Activated CD4-positive, alpha-beta memory T cell treated with anti-CD3 and anti-CD28 coated beads for 36 hours (primary cell): Measurements from ENCODE around the gene RTKN. TPM values are rescaled to one million over a fixed set of nuclear protein-coding genes. Genes with fewer than 3 reads are reported as not detected.
A peak's percentile ranks its signal among the peaks of the same experiment; 100 is the strongest.
"Not testable (repeated sequence)": the region's sequence is repeated elsewhere in the genome, so short reads cannot be mapped to it uniquely, and the experiment has no call there.

Experiments used
- CTCF ChIA-PET: fragments of 350-600 bp; sonication (Branson Sonifier 250); formaldehyde crosslinking; loops from one replicate; lab custom pipeline; 2021; ENCODE audit warnings: antibody characterized with exemption, inconsistent platforms; lab: Charles Lee
- POLR2A ChIA-PET: fragments of 350-600 bp; sonication (Branson Sonifier 250); formaldehyde crosslinking; loops from one replicate; lab custom pipeline; 2021; ENCODE audit warnings: antibody characterized with exemption; lab: Charles Lee
- DNase-seq: peaks from one replicate; pipeline ENCODE4 v3.0.0-alpha.2; 2020
- H3K27ac Mint-ChIP-seq: one replicate; pipeline ENCODE4 v1.8.0; 2021; ENCODE audit warnings: mixed read lengths
- H3K27me3 Mint-ChIP-seq: one replicate; pipeline ENCODE4 v1.8.0; 2021; ENCODE audit warnings: mixed read lengths
- H3K36me3 Mint-ChIP-seq: one replicate; pipeline ENCODE4 v1.8.0; 2021; ENCODE audit warnings: mixed read lengths
- H3K4me1 Mint-ChIP-seq: one replicate; pipeline ENCODE4 v1.8.0; 2021; ENCODE audit warnings: low read depth, mixed read lengths
- H3K4me3 Mint-ChIP-seq: one replicate; pipeline ENCODE4 v1.8.0; 2021; ENCODE audit warnings: mild to moderate bottlenecking, mixed read lengths
- H3K9me3 Mint-ChIP-seq: one replicate; pipeline ENCODE4 v1.8.0; 2021; ENCODE audit warnings: mixed read lengths
- intact Hi-C: fragments of 100-400 bp; cut with micrococcal nuclease; formaldehyde crosslinking; loops from one replicate; pipeline ENCODE4 v1.15.1; 2023
- total RNA-seq, 2 experiments: library from RNA; stranded (reverse); gene quantifications; one replicate each; pipeline ENCODE4 v1.2.3, GENCODE V29; 2021

RTKN gene
- total RNA-seq, 2 experiments from 2014 or later = 1.4 to 1.6 TPM

DNA sequence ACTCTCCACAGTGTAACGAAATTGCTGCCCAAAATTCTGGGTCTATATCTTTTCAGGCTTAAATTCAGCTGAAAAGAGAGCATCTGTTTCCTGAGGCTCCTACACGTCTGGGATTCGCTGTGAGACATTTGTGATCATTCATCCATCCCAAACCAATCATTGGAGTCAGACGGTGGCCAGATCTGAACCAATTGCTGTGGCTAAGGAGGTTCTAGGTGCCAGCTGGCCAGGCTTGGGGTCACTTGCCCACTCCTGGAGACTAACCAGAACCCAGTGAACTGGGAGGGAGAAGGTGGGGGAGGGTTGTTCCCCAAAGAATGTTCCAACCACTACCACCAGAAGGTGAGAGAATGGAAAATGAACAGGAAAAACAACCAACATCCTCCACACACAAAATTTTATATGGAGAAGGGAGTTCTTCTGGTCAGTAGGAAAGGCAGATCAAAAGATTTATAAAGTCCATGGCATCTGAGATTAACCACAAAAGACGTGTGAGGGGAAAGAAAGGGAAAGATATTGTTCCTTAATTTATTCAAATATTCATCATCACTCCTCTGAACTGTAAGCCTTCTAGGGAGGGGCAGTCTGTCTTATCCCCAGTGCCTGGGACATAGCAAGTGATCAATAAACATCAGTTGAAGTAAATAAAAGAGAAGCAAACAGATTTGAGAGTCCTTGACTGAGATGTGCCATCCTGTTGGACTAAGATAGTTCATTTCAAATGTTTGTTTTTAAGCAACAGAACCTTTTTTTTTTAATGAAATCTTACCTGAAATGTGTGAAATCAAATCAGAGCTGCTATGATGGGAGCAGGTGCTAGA, 3.0 kb upstream of the RTKN start:
- POLR2A ChIA-PET = no interaction called here
- Mint-ChIP-seq H3K4me3 (no peak overlapping the region), H3K9me3 (no peaks in the 10 kb centered on the region), H3K4me1 (peaks cover 10% of the 10 kb centered on the region), H3K27me3 (peaks cover 11% of the 10 kb centered on the region), H3K36me3 (no peaks in the 10 kb centered on the region), H3K27ac (no peak overlapping the region)
- intact Hi-C loops = no loop called here
- CTCF ChIA-PET = no interaction called here
- DNase-seq = no peak

DNA sequence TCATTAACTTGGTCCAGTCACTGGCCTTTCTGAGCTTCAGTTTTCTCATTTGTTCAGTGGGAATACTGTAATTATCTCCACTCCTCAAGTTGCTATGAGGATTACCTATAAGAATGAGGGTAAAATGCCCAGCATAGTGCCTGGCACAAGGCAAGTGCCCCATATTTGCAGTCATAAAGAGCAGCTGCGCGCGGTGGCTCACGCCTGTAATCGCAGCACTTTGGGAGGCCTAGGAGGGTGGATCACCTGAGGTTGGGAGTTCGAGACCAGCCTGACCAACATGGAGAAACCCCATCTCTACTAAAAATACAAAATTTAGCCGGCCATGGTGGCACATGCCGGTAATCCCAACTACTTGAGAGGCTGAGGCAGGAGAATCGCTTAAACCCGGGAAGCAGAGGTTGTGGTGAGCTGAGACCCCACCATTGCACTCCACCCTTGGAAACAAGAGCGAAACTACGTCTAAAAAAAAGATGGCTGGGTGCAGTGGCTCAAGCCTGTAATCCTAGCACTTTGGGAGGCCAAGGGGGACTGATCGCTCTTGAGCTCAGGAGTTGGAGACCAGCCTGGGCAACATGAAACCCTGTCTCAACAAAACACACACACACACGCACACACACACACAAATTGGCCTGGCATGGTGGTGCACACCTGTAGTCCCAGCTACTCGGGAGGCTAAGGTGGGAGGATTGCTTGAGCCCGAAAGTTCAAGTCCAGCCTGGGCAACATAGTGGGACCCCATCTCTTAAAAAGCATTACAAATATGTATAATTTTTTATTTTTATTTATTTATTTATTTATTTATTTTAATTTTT, 953 bp upstream of the RTKN start:
- H3K9me3 Mint-ChIP-seq, H3K27ac Mint-ChIP-seq, H3K36me3 Mint-ChIP-seq, DNase-seq, intact Hi-C loops, H3K4me1 Mint-ChIP-seq: not testable (repeated sequence)
- ChIA-PET POLR2A (interaction anchor here (1.3 kb wide), 1 partner anchor 12 kb away, joined by 4 read pairs; no protein-coding TSS in a partner anchor), CTCF (interaction anchor here (0.7 kb wide), 1 partner anchor 41 kb away, joined by 3 read pairs; no protein-coding TSS in a partner anchor)
- Mint-ChIP-seq H3K4me3 (peak overlapping the region; percentile 65), H3K27me3 (peaks cover 23% of the 10 kb centered on the region)

DNA sequence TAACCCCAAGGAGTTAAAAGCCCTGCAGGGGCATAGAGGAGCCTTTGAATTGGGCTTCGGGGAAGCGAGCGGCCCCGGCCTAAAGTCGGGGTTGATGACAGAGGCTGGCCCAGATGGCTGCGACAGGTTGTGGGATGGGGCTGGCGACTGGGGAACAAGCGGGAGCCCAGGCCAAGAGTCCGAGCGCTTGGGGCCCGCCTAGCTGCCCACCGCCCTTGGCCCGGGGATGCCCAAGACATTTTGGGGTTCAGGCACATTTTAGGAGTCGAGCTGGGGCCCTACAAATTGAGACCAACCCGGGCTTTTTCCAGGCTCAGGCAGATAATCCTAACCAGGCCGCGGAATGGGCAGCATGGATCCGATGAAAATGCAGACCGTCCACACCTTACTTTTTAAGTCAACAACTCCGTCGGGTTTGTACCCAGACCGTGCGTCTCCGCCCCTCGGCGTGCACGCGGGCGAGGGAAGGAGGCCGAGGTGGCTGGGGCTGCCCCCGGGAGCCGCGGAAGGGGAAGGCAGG, 507 bp downstream of the RTKN start:
- CTCF ChIA-PET = interaction anchor here (1.4 to 2.3 kb wide), 2 partner anchors 14 to 17 kb away, joined by 3 to 12 read pairs; partner anchors contain the start of gene INO80B
- Mint-ChIP-seq H3K27me3 (peaks cover 23% of the 10 kb centered on the region), H3K4me1 (peaks cover 10% of the 10 kb centered on the region), H3K27ac (no peak overlapping the region), H3K36me3 (no peaks in the 10 kb centered on the region), H3K9me3 (no peaks in the 10 kb centered on the region), H3K4me3 (no peak overlapping the region)
- POLR2A ChIA-PET = no interaction called here
- intact Hi-C loops = no loop called here
- DNase-seq = peak; percentile 53

DNA sequence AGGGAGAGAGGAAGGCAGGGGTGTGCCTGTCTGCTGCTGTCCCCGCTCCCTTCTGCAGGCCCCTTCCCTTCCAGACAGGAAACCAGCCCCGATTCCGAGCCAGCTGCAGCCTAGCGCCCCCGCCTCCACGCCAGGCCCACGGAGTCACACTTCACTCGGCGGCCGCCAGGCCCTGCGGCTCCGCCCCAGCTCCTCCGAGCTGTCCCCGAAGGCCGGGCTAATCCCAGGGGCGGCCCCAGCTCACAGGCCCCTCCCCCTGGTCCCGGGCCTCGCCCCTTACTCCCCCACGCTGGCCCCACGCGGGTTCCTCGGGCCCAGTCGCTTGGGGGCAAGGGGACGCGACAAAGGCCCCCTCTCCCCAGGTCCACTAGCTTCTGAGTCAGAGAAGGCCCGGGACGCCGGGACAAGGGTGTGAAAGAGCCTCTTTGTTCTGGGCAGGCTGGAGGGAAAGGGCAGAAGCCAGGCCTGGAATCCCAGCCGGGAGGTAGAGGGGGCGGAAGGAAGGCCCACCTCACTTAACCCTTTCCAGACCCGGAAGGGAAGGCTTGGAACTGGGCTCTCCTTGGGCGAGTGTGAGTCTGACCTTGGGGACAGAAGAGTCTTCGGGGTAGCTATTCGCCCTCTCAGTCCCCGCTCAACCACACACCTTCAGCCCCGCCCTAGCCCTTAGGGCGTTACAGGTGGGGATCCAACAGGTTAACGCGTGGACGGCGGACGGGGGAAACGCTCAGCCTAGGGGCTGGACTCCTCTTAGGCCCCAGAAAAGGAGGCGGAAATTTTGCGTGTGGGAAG, 1.2 kb downstream of the RTKN start:
- CTCF ChIA-PET = interaction anchor here (1.0 to 2.3 kb wide), 3 partner anchors 14 to 191 kb away, joined by 3 to 12 read pairs (median 3); partner anchors contain the start of gene INO80B

DNA sequence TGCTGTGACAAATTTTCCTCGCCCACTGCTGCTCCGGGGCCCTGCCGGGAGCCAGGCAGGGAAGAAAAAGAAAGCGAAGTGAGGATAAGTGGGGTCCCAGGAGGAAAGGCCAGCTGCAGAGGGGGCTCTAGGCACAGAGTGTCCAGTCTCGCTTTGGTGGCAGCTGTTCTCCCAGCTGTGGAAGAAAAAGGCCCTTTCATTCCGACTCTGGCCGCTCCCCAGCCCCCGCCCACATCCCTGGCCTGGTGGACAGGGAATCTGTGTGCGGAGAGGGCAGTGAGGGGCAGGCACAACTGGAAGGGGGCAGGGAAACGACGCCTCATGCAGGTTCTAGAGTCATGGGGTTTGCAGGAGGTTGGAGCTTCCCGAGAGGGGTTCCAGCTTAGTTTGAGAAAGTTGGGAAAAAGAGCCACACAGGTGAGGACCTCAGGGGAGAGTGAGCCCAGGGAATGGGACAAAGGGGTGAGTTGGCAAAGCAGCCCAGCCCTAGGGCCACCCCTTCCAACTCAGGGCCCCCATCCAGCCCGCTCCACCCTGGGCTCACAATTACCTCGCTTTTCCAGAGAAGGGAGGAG, 1.8 kb downstream of the RTKN start:
- intact Hi-C loops = loop anchor here (1.0 kb wide), 1 partner anchor 14 kb away; no protein-coding TSS in a partner anchor
- Mint-ChIP-seq H3K9me3 (no peaks in the 10 kb centered on the region), H3K27ac (no peak overlapping the region)

More for the DNA sequence above, 1.2 kb downstream of the RTKN start:
- Mint-ChIP-seq H3K9me3 (no peaks in the 10 kb centered on the region), H3K36me3 (no peaks in the 10 kb centered on the region), H3K27me3 (peaks cover 23% of the 10 kb centered on the region), H3K27ac (no peak overlapping the region), H3K4me3 (no peak overlapping the region), H3K4me1 (peaks cover 10% of the 10 kb centered on the region)
- POLR2A ChIA-PET = interaction anchor here (1.0 kb wide), 1 partner anchor 18 kb away, joined by 3 read pairs; no protein-coding TSS in a partner anchor
- peak; percentile 69 for DNase-seq
- intact Hi-C loops = loop anchor here (1.0 kb wide), 1 partner anchor 14 kb away; no protein-coding TSS in a partner anchor

DNA sequence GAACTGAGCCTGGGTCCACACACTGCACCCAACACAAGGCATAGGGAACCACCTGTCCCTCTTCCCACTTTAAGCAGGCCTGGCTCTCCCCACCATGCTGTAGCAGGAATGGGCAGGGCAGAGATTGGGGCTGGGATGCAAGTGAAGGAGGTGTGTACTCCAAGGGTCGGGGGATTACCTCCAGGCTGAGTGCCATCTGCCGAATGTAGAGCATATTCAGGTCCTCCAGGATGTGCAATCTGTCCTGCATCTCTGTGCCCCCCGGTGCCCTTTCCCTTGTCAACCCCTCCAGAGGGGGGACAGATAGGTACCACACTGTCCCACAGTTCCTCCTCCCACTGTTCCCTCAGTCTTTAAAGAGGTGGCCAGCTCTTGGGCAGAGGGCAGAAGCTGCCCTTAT, 2.4 kb downstream of the RTKN start:
- POLR2A ChIA-PET = interaction anchor here (1.0 kb wide), 1 partner anchor 17 kb away, joined by 3 read pairs; no protein-coding TSS in a partner anchor
- Mint-ChIP-seq H3K36me3 (no peaks in the 10 kb centered on the region), H3K4me1 (peaks cover 10% of the 10 kb centered on the region), H3K4me3 (no peak overlapping the region), H3K27me3 (peaks cover 23% of the 10 kb centered on the region), H3K27ac (no peak overlapping the region), H3K9me3 (no peaks in the 10 kb centered on the region)
- CTCF ChIA-PET = interaction anchor here (2.3 kb wide), 1 partner anchor 15 kb away, joined by 12 read pairs; the partner anchor contains the start of gene INO80B
- no peak for DNase-seq
- intact Hi-C loops = no loop called here

More for the DNA sequence above, 1.8 kb downstream of the RTKN start:
- ChIA-PET CTCF (interaction anchor here (1.0 to 2.3 kb wide), 3 partner anchors 15 to 190 kb away, joined by 3 to 12 read pairs (median 3); partner anchors contain the start of gene INO80B), POLR2A (interaction anchor here (1.0 kb wide), 1 partner anchor 18 kb away, joined by 3 read pairs; no protein-coding TSS in a partner anchor)
- no peak for DNase-seq
- Mint-ChIP-seq H3K36me3 (no peaks in the 10 kb centered on the region), H3K27me3 (peaks cover 23% of the 10 kb centered on the region), H3K4me1 (peaks cover 10% of the 10 kb centered on the region), H3K4me3 (no peak overlapping the region)

DNA sequence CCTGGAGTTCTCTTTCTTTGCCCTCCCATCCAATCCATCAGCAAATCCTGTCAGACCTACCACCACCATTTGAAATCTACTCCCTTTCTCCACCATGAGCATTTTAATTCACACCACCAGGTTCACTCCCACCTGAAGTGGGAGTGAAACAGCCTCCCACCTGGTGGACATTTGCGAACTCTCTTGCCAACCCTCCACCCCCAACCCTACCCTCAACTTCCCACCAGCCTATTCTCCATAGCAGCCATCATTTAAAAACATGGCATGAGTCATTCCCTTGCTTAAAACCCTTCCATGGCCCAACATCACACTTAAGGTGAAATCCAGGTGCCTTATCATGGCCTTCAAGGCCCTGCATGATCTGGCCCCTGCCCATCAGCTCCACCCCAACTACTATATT, 3.5 kb downstream of the RTKN start:
- ChIA-PET CTCF (interaction anchor here (0.6 kb wide), 1 partner anchor 494 kb away, joined by 3 read pairs; no protein-coding TSS in a partner anchor), POLR2A (no interaction called here)
- no peak for DNase-seq
- intact Hi-C loops = no loop called here
- peaks cover 10% of the 10 kb centered on the region for H3K4me1 Mint-ChIP-seq
- H3K27ac Mint-ChIP-seq = no peak overlapping the region
- no peaks in the 10 kb centered on the region for H3K36me3 Mint-ChIP-seq
- peaks cover 22% of the 10 kb centered on the region for H3K27me3 Mint-ChIP-seq
- no peaks in the 10 kb centered on the region for H3K9me3 Mint-ChIP-seq
- H3K4me3 Mint-ChIP-seq = no peak overlapping the region

DNA sequence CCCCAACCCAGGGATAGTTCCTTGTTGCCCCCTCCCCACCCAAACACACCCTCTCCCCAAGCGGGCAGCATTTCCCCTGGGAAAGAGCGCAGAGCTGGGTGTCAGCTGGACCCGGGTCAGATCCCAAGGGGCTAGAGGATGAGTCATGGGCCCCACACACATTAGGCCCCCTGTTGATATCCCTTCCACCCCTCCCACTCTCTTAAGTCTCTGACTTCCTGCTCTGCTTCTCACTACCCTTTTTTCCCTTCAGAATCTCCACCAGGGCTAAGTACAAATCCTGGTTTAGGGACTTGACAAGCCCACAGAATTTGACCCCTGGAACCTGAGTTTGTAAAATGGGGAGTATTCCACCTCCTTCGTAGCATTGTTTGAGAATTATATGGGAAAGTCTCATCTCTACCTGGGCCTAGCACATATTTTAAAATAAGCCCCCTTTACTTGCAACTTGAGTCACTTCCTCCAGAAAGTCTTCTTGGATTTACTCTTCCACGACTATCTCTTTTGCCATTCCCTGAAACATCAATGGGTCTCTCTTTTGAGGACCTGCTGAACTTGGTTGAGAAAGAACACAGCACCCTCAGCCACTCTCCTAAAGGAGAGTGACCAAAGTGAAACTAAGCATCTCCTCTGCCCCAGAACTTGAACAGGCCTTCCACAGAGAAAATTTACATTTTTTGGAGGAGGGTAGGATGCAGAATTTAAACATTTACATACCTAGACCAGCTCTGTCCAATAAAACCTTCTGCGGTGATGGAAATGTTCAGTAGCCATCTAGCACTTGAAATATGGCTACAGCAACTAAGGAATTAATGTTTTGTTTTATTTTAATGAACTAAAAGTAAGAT, 4.7 kb downstream of the RTKN start:
- Mint-ChIP-seq H3K36me3 (no peaks in the 10 kb centered on the region), H3K27me3 (peaks cover 17% of the 10 kb centered on the region), H3K27ac (no peak overlapping the region), H3K4me3 (no peak overlapping the region), H3K9me3 (no peaks in the 10 kb centered on the region), H3K4me1 (peaks cover 8% of the 10 kb centered on the region)
- intact Hi-C loops = no loop called here
- CTCF ChIA-PET = no interaction called here
- POLR2A ChIA-PET = no interaction called here
- no peak for DNase-seq

DNA sequence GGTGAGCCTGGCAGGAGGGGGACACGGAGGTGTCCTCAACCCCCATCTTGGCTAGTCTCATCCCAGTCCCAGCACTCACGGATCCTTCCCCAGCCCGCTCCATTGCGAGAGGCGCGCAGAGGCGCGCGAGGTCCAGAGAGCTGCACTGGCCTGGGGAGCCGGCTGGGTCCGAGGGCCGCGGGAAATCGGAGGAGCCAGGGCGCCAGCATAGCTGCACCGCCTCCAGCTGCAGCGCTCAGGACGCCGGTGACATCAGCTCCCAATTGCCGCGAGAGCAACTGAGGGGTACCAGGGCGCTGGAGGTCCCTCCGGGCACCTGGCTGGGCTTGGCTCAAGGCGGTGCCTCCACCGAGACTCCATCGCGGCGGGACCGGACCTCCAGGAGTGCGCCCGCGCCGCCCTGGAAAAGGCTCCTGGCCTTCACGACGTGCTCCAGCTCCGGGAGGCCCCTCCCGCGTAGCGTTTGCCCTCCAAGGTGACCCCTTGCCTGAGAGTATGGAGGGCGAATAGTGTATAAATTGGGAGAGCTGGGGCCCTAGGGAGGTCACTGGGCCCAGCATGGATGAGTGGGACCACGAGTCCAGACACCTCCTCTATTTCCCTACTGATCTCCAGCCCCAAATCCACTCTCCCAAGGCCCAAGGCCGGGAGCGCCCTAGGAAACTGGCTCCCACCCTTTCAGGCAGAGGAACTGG, 5.5 kb downstream of the RTKN start:
- intact Hi-C loops = no loop called here
- Mint-ChIP-seq H3K36me3 (no peaks in the 10 kb centered on the region), H3K4me3 (no peak overlapping the region), H3K27ac (no peak overlapping the region), H3K27me3 (peaks cover 16% of the 10 kb centered on the region), H3K9me3 (no peaks in the 10 kb centered on the region), H3K4me1 (peaks cover 8% of the 10 kb centered on the region)
- ChIA-PET POLR2A (no interaction called here), CTCF (no interaction called here)
- no peak for DNase-seq

DNA sequence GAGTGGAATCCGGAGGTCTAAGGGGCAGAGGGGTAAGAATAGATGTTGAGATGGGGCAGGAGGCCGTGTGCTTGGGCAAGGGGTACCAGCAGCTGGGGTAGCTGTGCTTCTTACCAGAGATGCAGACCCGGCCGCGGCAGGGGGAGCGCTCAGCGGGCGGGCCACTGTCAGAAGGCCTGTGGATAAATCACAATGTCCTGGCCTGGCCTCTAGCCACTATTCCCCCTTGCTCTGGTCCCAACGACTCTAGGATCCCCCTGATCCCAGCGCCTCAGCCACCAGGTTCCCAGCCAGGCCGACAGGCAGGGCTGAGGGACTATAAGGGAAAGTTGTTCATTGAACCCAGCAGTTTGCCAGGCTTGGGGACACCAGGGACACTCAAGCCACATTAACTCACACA, 11.2 kb downstream of the RTKN start:
- ChIA-PET CTCF (no interaction called here), POLR2A (interaction anchor here (1.3 kb wide), 1 partner anchor 10 kb away, joined by 3 read pairs; no protein-coding TSS in a partner anchor)
- peaks cover 8% of the 10 kb centered on the region for H3K36me3 Mint-ChIP-seq
- no peaks in the 10 kb centered on the region for H3K9me3 Mint-ChIP-seq
- no peak overlapping the region for H3K4me3 Mint-ChIP-seq
- no peaks in the 10 kb centered on the region for H3K4me1 Mint-ChIP-seq
- H3K27me3 Mint-ChIP-seq = no peaks in the 10 kb centered on the region
- no peak overlapping the region for H3K27ac Mint-ChIP-seq
- intact Hi-C loops = no loop called here
- DNase-seq = no peak
